ENCODE data around the gene ACAD10.

DNA sequence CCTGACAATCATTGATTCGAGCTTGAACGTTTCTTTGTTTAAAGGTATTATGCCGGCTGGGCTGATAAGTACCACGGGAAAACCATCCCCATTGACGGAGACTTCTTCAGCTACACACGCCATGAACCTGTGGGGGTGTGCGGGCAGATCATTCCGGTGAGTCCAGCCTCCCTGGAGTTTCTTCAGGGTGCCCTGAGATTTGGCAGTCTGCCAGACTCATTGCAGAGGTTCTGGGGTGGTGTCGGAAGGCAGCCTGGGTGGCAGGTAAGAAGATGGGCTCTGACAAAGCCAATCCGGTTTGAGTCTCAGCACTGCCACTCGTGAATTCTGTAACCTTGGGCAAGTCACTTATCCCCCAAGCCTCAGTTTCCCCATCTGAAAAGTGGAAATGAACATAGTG is 103.9 kb downstream of the ACAD10 start:
- no peak for TF ChIP-seq EP300 (IDR thresholded peaks at IDR 0.05)
- TF ChIP-seq, protein P1, sequence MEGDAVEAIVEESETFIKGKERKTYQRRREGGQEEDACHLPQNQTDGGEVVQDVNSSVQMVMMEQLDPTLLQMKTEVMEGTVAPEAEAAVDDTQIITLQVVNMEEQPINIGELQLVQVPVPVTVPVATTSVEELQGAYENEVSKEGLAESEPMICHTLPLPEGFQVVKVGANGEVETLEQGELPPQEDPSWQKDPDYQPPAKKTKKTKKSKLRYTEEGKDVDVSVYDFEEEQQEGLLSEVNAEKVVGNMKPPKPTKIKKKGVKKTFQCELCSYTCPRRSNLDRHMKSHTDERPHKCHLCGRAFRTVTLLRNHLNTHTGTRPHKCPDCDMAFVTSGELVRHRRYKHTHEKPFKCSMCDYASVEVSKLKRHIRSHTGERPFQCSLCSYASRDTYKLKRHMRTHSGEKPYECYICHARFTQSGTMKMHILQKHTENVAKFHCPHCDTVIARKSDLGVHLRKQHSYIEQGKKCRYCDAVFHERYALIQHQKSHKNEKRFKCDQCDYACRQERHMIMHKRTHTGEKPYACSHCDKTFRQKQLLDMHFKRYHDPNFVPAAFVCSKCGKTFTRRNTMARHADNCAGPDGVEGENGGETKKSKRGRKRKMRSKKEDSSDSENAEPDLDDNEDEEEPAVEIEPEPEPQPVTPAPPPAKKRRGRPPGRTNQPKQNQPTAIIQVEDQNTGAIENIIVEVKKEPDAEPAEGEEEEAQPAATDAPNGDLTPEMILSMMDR (IDR thresholded peaks at IDR 0.05), result no peak
